Measurements from ENCODE around the gene NDUFB1.

The NDUFB1 gene

GRCh38 chr14:92108345-92109254 is 12.9 kb downstream of the NDUFB1 start:
- no peak for TF ChIP-seq GATA3 (IDR thresholded peaks at IDR 0.05; ENCODE audit: low read depth, low read length)
- no peak for TF ChIP-seq GATA2 (IDR thresholded peaks at IDR 0.05; ENCODE audit: low read depth, low read length)

GRCh38 chr14:92106143-92106926 is 15.2 kb downstream of the NDUFB1 start, which contains the start of gene ATXN3:
Gene ATXN3 (minus strand): TSS chr14:92106582. CDS start chr14:92106552, 30 bp downstream.
- no peak for TF ChIP-seq GATA3 (IDR thresholded peaks at IDR 0.05; ENCODE audit: low read depth, low read length)
- no peak for TF ChIP-seq GATA2 (IDR thresholded peaks at IDR 0.05; ENCODE audit: low read depth, low read length)

GRCh38 chr14:92105893-92106142 is 15.7 kb downstream of the NDUFB1 start:
- TF ChIP-seq GATA2 (IDR thresholded peaks at IDR 0.05; ENCODE audit: low read depth, low read length) (no peak), GATA3 (IDR thresholded peaks at IDR 0.05; ENCODE audit: low read depth, low read length) (no peak)

- TF ChIP-seq GATA2 (IDR thresholded peaks at IDR 0.05; ENCODE audit: low read depth, low read length) (no peak), GATA3 (IDR thresholded peaks at IDR 0.05; ENCODE audit: low read depth, low read length) (no peak)
Observed at GRCh38 chr14:92105073-92105892, 16.2 kb downstream of the NDUFB1 start.

- no peak for TF ChIP-seq GATA2 (IDR thresholded peaks at IDR 0.05; ENCODE audit: low read depth, low read length)
- TF ChIP-seq GATA3 (IDR thresholded peaks at IDR 0.05; ENCODE audit: low read depth, low read length), result no peak
Observed at GRCh38 chr14:92103363-92103989, 18.0 kb downstream of the NDUFB1 start.

GRCh38 chr14:92099802-92100201 is 21.7 kb downstream of the NDUFB1 start:
- TF ChIP-seq GATA3 (IDR thresholded peaks at IDR 0.05; ENCODE audit: low read depth, low read length) (no peak), GATA2 (IDR thresholded peaks at IDR 0.05; ENCODE audit: low read depth, low read length) (no peak)

GRCh38 chr14:92093320-92093719 is 28.2 kb downstream of the NDUFB1 start:
- TF ChIP-seq GATA3 (IDR thresholded peaks at IDR 0.05; ENCODE audit: low read depth, low read length) (no peak), GATA2 (IDR thresholded peaks at IDR 0.05; ENCODE audit: low read depth, low read length) (no peak)

GRCh38 chr14:92088494-92088893 is 33.0 kb downstream of the NDUFB1 start:
- TF ChIP-seq GATA2 (IDR thresholded peaks at IDR 0.05; ENCODE audit: low read depth, low read length) (no peak), GATA3 (IDR thresholded peaks at IDR 0.05; ENCODE audit: low read depth, low read length) (no peak)

- TF ChIP-seq GATA2 (IDR thresholded peaks at IDR 0.05; ENCODE audit: low read depth, low read length), result no peak
- TF ChIP-seq GATA3 (IDR thresholded peaks at IDR 0.05; ENCODE audit: low read depth, low read length), result no peak
Observed at GRCh38 chr14:92074555-92074954, 47.0 kb downstream of the NDUFB1 start.

Data from SH-SY5Y (cell line).